NB4 (cell line): ENCODE measurements around the gene RRAS.

Experiments
- CTCF ChIP-seq: IDR thresholded peaks from one replicate; pipeline ENCODE4 v1.5.1; 2012; ENCODE audit warnings: low read depth, low read length
- POLR2A ChIP-seq: IDR thresholded peaks from 2 replicates; pipeline ENCODE4 v1.6.1; 2011; ENCODE audit warnings: mild to moderate bottlenecking; ENCODE audit not compliant: insufficient read length; ENCODE audit errors: extremely low read depth

- TF ChIP-seq CTCF (no peak), POLR2A (no peak)
Observed at GRCh38 chr19:49654581-49654980, 14.6 kb upstream of the RRAS start.
